Head of caudate nucleus (tissue), 42 donors: ENCODE measurements around the gene ACTG2.
A peak's percentile ranks its signal among the peaks of the same experiment; 100 is the strongest.
"Not testable (repeated sequence)": the region's sequence is repeated elsewhere in the genome, so short reads cannot be mapped to it uniquely, and the experiment has no call there.

ENCODE experiments used
- DNase-seq, 42 donors: peaks; one replicate each; pipeline versions ENCODE4 v3.0.0 to v3.0.0-alpha.2; 2020 to 2021; ENCODE audit warnings: mixed read lengths in 7 of 42
- intact Hi-C: fragments of 100-400 bp; cut with DNase I; formaldehyde crosslinking; loops from one replicate; pipeline ENCODE4 v1.15.0; 2022

ACTG2 gene

DNA sequence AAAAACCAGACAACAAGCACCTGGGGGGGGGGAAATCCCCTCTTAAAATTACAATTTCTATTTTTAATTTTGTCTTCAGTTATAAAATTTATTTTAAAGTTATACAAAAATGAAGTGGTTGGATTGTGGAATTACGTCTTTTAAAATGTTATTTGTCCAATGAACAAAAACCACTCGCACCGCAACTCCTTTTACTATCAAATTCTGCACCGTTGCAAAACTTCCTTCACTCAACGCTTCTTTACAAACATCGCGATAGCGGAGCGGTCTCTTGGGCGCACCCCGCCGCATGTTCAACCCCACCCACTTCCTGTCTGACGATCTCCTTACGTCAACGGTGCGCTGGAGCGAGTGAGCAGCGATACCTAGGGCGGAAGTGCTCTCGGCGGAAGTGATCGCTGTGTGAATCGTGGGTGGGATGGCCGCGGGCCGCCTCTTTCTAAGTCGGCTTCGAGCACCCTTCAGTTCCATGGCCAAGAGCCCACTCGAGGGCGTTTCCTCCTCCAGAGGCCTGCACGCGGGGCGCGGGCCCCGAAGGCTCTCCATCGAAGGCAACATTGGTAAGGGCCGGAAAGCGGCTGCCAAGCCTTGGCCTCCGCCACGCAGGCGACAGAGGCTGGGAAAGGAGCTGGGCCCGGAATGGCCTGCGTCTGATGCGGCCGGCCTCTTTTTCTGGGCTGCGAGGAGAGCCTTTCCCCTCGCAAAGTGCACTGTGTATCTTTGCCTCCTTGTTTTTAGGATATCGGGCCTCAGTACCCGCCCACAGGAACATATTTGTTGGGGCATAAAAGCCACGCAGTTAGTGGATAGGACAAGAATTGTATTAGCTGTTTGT lies 33.9 kb downstream of the ACTG2 start, which contains the start of gene DGUOK:
Gene DGUOK, plus strand, starts transcription at position 388 of the 835 bp plus-strand sequence. Its CDS starts 31 bp downstream, at position 419.
- peak; percentile 92 to 98 (median 96) for DNase-seq
- intact Hi-C loops = loop anchor here (5.0 to 10.0 kb wide), 2 partner anchors 76 to 218 kb away; partner anchors contain the start of gene BOLA3

DNA sequence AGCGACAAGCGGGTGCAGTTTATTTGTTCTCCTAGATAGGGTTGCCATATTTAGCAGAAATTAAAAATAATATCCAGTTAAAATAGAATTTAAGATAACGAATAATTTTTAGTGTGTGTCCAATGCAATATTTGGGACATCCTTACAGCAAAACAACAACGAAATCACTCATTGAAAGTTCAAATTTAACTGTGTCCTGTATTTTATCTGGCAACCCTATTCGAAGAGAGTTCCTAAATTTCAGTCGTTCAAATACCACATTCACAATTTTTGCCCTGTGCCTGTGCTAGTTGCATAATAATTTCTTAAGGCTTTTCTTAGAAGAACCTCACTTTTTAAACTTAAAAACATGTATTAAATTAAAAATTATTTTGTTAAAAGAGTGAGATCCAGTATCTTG lies 34.5 kb downstream of the ACTG2 start:
- DNase-seq = no peak
- intact Hi-C loops = loop anchor here (5.0 to 10.0 kb wide), 2 partner anchors 75 to 217 kb away; partner anchors contain the start of gene BOLA3

DNA sequence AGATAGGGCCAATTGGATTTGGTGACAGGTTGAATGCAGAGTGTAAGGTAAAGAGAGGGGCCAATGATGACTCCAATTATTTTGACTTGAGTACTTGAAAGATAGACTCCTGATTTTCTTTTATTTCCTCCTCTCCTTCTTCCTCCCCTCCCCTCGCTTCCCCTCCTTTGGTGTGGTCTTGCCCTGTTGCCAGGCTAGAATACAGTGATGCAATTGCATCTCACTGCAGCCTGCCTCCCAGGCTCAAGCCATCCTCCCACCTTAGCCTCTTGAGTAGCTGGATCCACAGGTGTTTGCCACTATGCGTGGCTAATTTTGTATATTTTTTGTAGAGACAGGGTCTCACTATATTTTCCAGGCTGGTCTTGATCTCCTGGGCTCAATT lies 36.1 kb downstream of the ACTG2 start:
- DNase-seq = no peak
- intact Hi-C loops = loop anchor here (5.0 to 10.0 kb wide), 2 partner anchors 73 to 216 kb away; partner anchors contain the start of gene BOLA3

DNA sequence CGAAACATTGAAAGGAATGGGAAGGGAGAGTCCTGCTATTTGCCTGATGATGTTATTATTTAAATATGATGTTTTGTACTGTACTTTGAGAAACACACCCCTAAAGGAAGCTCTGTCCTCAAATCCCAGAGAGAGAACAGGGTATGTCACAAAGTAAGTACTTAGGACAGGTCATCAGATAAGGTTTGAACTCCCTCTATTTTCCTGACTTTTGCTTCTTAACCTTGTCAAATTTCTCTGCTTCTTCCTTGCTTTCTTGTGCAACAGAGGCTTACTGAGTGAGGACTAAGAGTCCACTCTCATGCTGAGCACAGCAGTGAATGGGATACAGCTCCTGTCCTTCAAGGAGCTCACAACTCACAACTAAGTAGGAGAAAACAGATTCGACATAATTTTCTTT lies 37.6 kb downstream of the ACTG2 start:
- intact Hi-C loops = loop anchor here (5.0 kb wide), 1 partner anchor 57 kb away; no protein-coding TSS in a partner anchor
- no peak for DNase-seq

DNA sequence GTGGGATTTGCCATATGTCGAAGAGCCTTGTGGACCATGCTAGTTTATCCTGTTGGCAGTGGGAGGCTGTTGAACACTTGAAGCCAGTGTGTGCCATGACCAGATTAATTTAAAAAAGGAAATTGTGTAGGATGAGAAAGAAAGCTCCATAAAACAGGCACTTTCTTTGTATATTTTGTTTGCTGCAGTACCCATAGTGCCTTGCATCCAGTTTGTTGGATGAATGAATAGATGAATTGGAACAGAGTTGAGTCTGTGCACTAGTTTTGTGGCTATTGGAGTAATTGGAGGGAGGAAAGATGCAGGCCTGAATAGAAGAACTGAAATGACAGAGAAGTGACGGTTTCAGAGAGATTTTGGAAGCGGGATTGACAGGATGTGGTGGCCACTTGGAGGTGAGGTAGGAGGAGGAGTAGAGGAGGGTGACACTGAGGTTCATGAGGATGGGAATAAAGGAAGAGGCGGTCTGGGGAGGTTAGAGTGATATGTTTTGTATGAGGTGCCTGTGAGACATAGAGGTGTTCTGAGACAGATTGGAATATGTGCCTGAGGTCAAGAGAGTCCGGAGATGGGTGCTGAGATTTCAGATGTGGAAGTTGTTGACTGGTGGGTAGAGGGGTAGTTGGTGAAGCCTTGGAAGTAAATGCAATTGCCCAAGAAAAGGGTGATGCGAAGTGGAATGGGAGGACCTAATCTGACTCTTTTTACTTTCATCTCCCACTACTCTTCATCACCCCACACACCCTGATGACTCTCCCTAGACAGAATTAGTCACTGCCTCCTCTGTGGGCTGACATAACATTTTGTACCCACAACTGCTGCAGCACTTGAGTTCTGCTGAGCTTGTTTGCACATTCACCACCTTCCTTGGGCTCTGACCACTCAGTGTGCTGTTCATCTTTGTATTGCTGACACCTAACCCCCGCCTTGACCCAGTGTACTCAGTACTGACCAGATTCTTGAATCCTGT lies 39.0 kb downstream of the ACTG2 start:
- intact Hi-C loops = loop anchor here (5.0 kb wide), 1 partner anchor 55 kb away; no protein-coding TSS in a partner anchor
- peak in 32 of 42 donors; percentile 16 to 82 (median 46) for DNase-seq

DNA sequence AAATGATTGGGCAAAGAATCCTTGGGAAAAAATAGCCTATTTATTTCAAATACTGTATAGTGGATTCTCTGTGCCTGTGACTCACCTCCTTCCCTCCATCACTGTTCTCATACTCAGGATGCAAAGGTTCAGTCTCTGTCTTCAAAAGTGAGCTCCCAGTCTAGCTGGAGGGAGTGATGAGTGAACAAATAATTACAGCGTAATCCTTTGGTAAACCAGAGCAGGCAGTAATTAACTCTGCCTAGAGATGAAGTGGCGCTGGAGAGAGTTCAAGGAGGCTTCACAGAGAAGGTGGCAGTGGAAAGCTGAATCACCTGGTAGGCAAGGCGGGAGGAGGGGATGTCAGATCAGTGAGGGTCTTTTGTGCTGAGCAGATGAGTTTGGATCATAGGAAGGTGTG lies 40.4 kb downstream of the ACTG2 start:
- intact Hi-C loops = loop anchor here (5.0 kb wide), 1 partner anchor 54 kb away; no protein-coding TSS in a partner anchor
- peak in 16 of 42 donors; percentile 6 to 55 (median 24) for DNase-seq

DNA sequence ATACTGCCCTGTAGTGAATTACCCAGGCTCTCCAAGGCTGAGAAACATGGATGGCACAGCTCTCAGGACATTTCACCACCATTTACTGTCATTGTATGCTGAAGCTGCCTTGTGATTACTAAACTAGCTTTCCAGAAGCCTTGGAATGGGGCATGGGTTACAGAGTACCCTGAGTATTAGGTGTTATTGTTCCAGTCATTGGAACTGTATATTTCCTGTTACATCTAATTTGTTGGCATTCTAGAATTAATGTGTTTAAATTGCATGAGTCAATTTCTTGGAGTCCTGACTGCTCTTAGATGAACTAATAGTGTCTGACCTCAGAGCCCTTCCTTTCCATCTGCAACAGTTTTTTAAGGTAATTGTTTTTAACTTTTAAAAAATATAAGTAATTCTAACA lies 42.8 kb downstream of the ACTG2 start:
- intact Hi-C loops = no loop called here
- DNase-seq = no peak

DNA sequence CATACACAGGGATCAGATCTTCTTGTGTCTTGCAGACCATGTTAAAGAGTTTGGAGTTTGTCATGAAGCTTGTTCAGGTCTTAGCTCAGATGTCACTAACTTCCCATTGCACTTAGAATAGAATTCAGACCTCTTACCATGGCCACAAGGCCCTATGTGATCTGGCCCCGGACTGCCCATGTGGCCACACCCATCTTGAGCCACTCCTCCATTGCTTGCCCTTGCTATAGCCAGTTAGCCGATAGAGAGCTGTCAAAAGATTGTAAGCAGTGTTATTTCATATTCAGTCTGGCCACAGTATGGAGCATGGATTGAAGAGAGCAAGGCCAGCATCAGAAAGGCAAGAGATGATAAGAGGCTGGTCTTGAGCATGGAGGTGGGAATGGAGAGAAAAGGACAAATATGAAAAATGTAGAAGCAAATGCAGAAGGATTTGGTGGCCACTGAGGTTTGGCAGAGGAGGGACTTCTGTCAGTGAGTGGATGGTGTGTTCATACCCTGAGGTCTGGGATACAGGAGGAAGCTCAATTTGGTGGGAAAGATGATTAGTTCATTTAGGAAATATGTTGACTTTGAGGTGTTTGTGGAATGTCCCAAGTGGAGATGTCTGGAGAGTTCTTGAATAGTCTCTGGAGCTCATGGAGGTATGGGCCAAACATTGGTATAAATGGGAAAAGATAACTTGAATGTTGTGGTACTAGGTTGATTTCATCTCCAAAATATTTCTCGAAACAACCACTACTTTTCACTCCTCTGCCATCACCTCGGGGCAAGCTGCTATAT lies 44.5 kb downstream of the ACTG2 start:
- intact Hi-C loops = no loop called here

DNA sequence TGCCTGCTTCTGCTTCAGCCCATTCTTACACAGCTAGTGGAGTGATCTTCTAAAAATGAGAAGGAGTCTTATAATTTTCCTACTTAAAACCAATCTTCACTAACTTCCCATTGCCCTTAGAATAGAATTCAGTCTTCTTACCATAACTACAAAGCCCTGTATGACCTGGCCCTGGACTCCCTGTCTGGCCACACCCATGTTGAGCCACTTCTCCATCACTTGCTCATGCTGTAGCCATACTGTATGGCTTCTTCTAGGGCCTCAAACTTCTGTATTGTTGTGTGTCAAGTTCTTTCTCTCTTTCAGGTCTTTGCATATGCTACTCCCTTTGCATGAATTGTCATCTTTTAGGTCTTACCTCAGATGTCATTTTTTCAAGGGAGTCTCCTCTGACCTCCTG lies 45.1 kb downstream of the ACTG2 start:
- intact Hi-C loops = no loop called here
- no peak for DNase-seq

More for the DNA sequence above, 44.5 kb downstream of the ACTG2 start:
- DNase-seq = no peak

DNA sequence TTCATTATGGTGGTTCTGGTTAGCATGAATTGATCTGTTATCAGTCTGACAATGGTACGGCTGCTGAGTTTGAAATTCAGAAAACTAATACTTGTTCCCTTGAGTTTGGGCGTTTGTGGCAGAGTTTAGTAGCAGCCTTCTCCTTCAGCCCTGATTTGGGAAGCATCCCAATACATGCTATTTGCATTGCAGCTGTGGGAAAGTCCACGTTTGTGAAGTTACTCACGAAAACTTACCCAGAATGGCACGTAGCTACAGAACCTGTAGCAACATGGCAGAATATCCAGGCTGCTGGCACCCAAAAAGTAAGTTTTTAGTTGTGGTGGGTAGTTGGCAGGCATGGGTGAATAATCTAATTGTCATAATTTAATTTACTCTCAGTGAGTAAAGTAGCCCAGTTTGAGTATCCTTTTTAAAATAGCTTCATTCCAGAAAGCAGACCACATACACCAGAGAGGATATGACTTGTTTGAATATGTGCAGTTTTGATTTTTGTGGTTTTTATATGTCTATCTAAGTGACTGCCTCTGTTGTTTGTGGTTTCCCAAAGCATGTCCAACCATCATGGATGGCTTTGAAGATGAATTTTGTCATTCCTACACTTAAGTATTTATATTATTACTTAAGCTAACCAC lies 46.0 kb downstream of the ACTG2 start:
- no peak for DNase-seq
- intact Hi-C loops = no loop called here

DNA sequence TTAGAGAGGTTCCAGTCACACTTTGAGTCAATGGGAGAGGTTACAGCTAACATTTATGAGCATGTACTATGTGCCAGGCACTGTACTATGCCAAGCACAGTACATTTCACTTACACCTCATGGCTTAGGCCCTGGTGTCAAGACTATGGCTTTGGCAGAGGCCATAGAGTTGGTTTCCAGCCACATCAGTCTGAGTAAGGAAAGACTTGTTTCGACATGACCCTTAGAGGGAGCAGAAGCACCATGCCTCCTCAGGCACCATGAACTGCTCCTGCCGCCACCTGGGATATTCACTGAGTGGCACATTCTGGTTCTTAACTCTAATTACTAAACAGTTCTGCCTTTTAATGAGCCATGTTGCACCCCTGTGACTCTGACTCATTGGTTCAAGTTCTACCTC lies 46.6 kb downstream of the ACTG2 start:
- intact Hi-C loops = no loop called here
- DNase-seq = peak in 20 of 42 donors; percentile 13 to 70 (median 37)

DNA sequence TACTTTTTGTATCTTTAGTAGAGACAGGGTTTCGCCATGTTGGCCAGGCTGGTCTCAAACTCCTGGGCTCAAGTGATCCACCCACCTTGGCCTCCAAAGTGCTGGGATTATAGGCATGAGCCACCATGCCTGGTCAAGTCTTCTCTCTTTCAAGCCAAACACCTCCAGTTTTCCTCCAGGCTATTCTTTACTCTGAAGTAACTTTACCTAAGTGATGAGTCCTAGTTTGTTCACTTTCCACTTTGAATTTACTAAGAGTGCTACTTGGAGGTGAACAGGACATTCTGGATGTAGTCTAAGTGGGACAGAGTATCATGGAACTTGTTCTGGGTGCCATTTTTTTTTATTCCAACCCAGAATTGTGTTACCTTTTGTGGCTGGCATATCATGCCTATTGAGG lies 47.3 kb downstream of the ACTG2 start:
- intact Hi-C loops, DNase-seq: not testable (repeated sequence)

DNA sequence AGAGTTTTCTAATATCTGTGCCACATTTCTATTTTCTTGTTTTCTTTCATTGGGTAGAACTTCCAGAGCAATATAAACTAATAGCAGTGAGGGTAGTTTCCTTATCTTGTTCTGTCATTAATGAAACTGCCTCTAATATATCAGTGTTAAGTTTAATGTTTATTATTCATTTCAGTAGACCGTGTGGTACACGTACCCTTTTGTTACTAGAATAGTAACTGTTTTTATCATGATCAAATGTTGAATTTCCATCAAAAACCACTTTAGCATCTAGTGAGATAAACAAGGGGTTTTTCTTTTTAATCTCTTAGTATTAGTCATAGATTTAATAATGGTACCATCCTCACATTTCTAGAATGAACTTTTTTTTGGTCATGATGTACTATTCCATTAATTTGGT lies 49.9 kb downstream of the ACTG2 start:
- no peak for DNase-seq
- intact Hi-C loops = no loop called here

DNA sequence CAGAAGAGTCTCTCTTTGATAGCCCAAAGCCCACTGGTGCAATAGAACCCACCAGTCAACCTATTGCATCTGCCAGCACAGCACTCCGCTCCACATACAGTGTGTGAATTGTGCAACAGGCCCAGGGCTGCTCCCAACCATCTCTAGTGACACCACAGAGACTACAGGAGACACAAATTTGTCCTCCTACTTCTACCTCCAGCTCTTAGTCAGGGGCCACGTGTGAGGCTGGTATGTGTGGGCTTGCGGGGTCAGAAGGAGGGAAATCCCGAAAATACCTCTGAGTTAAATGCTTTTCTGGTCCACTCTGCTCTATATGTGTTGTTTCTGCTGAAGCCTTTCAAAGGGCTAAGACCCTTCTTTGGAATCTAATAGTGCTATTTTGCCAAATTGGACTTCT lies 51.9 kb downstream of the ACTG2 start:
- peak in 7 of 42 donors; percentile 13 to 51 (median 21) for DNase-seq
- intact Hi-C loops = no loop called here

DNA sequence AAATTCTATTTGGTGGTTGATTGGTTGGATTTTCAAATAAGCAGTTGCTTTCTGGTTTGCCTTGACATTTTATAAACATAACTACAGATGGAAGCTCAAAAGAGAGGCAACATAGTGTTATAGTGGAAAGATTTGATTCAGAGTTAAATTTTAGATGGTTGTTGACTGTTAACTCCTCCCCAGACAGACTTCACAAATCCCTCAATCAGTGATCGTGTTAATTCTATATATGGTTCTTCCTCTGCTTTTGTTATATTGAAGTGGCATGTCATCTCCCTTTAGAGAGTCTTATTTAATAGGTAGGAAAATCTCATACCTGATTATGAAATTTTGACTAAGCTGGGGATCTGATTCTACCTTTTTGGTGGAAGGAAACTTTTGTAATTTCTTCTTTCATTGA lies 53.4 kb downstream of the ACTG2 start:
- intact Hi-C loops = no loop called here
- no peak for DNase-seq

DNA sequence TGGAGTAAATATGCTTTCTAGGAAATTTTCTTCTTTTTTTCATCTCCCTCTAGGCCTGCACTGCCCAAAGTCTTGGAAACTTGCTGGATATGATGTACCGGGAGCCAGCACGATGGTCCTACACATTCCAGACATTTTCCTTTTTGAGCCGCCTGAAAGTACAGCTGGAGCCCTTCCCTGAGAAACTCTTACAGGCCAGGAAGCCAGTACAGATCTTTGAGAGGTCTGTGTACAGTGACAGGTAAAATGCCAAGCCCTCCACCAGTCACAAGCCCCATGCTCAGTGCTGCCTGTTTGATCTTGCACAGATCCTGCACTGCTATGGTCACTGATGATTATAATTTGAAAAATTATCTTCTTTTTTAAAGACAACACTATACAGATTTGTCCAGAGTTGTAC lies 53.9 kb downstream of the ACTG2 start:
- no peak for DNase-seq
- intact Hi-C loops = no loop called here

DNA sequence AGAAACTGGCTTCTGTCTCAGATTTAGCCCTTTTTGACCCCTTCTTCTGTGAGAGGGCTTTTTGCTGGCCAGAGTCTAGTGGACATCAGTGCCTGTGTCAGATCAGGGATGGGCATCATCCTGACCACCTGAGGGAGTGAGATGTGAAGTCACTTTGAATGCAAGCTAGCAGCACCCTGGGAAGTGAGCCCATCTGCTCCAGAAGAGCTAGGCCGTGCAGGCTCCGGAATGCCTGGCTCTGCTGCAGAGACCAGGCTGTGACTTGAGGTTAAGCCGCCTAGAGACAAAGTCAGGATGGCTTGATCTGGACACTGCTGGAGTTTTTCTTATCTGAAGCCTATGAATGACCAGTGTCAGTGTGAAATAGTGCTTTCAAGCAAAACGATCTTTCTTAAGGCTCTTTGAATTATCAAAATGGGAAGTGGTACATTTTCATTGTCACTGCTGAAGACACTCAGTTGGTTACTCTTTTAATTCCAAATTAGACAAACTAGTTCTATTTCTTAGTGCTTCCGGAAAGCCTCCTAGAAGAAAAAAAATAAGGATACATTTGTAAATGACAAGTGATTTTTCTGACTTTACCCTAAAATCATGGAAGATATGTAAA lies 54.7 kb downstream of the ACTG2 start:
- no peak for DNase-seq
- intact Hi-C loops = no loop called here

DNA sequence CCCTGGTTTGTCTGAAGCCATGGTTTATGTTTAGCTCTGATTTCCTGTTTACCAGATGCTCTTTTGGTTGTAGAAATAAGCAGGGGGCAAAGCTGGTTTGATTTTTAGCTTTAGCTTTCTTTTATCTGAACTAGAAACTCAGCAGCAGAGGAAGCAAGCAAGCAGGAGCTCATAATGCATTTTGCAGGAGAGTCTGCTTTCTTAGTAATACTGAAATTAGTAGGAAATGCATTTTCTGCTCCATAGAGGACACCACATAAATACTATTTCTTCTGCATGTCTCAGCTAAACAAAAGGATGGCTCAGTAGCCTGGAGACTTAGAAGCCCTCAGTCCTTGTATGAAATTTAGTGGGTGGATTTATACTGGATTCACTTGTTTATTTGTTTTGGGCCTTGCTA lies 57.0 kb downstream of the ACTG2 start:
- no peak for DNase-seq
- intact Hi-C loops = no loop called here
